NCI-H2171 treated with DMSO at 0.1 percent for 48 hours (cell line): ENCODE measurements around the gene UQCR10.

ENCODE experiments used
- DNase-seq: peaks from one replicate; lab custom pipeline; 2025; lab: John Stamatoyannopoulos, UW

UQCR10 gene

DNA sequence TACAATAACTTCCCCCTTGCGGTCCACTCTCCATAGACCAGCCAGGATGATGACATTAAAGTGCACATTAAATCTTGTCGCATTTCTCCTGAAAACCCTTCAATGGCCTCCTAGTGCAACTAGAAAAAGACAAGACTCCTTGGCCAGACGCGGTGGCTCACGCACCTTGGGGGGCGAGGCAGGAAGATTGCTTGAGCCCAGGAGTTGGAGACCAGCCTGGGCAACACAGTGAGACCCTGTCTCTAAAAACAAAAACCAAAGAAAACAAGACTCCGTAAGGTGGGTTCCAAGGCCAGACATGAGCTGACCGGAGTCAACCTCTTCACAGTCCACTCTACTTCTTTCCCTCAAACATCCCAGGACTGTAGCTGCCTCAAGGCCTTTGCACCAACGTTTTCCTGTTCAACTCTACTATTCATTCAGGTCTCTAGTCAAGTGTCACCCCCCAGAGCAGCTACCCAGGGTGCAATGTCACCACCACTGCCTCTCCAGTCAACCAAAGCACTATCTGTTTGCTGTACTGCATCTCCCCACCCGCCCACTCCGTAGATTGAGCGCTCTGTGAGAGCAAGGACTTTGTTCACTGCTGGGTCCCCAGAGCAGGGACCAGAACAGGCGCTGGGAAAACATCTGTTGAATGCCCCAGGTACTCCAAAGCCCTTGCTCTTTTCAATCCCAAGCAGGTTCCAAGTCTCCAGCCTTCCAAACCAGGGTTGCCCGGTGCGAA, 1.1 kb upstream of the UQCR10 start:
- no peak for DNase-seq

DNA sequence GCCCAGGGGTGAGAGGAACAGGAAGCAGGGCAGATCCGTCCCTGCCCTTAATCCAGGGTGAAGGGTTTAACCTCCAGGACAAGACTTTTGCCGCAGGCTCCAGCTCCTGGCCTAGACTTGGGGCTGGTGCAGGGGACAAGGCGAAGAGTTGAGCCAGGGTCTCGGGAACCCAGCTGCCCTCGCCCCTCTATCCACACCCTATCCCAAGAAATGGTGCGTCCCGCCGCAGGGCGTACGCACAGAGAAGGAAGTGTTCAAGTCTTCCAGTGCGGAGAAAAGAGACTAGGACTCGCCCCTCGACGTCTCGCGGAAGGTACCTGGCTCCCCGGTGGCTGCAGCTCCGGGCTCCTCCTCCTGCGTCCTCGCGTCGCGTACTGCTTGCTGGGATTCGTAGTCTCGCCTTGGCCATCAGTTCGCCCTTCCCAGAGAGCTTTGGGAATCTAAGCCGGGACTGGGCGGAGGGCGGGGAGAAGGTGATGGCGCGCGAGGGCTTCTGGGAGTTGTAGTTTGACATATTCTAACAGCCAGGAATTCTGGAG, 468 bp upstream of the UQCR10 start, which contains the start of gene ZMAT5:
ZMAT5 (minus strand) TSS at position 376 of the 539 bp plus-strand sequence. CDS start 18,463 bp downstream, outside the sequence.
- peak; percentile 98 for DNase-seq

DNA sequence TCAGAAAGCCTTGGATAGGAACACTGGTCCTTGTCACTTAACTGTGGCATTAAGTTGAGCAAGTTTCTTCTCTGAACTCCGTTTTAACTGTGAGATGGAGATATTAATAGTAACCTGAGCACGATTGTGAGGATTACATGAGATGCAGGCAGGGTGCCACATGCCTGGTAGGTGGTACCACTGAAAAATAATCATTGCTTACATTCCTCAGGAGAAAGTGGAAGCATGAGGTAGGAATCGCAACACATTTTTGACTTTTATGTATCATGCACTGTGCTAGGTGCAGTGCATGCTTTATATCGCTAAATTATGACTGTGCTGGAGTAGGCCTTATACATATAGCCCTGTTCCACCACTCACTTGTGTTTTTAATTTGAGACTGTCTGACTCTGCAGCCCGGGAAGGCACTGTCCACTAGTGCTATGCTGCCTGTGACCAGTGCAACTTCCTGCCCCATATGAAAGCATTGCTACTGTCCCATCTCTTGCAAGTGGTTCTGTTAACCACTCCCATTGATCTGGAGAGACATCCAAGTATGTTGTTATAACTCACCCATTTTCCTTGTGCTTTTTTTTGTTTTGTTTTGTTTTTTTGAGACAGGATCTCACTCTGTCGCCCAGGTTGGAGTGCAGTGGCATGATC, 1.0 kb downstream of the UQCR10 start:
- no peak for DNase-seq

DNA sequence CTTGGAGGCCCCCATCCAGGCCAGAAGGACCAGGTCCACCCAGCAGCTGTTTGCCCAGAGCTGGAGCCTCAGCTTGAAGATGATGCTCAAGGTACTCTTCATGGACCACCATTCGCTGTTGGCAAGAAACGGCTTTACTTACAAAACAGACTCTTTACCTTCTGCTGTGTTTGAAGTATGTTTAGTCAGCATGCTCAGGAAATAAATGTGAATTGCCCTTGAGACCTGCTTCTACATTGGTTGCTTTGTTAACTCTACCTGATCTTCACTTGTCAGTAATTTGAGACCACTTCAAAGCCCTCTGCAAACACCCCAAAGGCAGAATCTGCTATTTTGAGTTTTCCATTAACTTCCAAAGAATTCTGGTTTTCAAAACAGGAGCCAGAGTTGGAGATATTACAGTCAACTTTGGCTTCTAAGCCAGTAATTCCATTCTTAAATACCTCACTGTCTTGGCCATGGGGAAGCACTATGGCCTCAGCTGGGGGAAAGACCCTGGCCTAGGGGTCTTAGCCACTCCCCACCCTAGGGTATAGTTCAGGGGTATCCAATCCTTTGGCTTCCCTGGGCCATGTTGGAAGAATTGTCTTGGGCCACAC, 2.7 kb downstream of the UQCR10 start:
- no peak for DNase-seq

DNA sequence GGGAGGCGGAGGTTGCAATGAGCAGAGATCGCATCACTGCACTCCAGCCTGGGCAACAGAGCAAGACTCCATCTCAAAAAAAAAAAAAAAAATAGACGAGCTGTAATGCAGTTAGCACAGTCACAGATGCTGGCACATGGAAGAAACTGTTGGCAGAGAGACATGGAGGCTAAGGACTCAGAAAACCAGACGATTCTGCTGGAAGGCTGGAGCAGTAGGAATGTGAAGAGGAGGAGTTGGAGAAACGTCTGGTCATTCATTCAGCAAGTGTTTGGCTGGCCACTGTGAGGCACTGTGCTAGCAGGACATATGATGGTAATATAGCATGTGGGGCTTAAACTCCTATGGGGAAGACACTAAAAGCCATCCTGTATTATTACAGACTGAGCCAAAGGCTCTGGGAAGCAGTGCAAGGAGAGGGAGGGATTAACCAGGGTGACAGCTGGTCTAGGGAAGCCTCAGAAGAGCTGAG, 5.0 kb downstream of the UQCR10 start:
- peak; percentile 89 for DNase-seq

DNA sequence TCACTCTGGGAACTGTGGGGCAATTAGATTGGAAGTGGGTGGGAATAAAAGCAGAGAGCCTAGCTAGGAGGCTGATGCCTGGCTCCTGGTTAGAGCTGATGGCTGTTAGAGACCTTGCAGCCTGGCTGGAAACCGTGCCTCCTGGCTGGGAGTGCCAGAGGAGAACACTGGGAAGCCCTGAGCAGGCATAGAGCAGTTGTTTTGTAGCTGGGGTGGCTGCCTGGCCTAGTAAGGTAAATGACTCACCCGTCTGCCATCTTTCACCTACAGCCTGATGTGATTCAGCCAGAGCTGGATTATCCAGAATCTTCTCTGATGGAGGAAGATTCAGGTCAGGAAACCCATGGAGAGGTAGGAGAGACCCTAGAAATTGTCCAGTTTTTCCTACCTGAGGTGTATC, 6.1 kb downstream of the UQCR10 start:
- no peak for DNase-seq

DNA sequence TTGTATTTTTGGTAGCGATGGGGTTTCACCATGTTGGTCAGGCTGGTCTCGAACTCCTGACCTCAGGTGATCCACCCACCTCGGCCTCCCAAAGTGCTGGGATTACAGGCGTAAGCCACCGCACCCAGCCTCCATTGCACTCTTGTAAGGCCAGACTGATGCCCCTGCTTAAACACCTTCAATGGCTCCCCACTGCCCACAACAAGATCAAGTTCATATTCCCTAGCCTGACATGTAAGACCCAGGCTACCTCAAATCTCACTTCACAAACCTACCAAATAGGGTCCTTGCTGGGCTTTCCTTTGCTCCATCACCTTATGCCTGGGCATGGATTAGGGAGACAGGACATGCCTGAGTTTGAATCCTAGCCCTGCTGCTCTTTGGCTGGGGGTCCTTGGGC, 13.1 kb downstream of the UQCR10 start:
- DNase-seq, result no peak

DNA sequence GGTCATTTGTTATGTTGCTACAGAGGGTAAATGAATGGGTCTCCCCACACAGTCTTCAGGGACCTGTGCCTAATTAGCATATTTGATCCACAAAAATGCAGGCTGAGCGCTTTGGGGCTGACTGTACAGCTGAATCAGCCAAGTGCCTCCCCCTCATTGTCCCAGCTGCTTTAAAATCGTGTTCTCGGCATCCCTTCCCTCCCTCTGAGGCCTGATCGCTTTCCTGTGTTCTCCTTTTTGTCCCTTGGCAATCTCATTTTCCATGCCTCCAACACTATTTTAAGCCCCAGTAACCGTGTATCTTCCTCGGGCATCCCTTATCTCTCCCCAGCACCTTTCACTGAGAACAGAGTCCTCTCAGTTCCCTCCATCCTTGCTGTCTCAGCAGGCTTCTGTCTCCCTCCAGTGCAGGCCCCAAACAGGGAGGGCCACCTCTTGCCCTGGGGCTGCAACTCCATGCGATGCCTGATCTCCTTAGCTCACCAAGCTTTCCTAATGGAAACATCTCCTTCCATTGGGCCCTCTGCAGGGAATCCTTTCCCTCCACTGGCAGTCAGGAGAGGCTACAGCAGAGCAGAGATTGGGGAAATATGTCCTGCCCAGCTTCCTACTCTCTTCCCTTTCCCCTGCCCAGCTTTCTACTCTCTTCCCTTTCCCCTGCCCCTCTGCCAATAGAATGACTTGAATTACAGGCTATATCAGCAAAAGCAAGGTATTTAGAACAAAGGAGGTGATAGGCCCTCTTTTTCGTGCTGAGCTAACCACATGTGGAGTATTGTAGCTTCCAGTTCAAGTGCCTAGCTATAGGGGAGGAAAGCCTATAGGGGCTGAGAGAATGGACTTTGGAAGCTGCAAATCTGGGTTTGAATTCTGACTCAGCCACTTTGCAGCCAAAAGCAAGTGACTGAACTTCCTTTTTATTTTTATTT, 13.8 kb downstream of the UQCR10 start:
- no peak for DNase-seq

DNA sequence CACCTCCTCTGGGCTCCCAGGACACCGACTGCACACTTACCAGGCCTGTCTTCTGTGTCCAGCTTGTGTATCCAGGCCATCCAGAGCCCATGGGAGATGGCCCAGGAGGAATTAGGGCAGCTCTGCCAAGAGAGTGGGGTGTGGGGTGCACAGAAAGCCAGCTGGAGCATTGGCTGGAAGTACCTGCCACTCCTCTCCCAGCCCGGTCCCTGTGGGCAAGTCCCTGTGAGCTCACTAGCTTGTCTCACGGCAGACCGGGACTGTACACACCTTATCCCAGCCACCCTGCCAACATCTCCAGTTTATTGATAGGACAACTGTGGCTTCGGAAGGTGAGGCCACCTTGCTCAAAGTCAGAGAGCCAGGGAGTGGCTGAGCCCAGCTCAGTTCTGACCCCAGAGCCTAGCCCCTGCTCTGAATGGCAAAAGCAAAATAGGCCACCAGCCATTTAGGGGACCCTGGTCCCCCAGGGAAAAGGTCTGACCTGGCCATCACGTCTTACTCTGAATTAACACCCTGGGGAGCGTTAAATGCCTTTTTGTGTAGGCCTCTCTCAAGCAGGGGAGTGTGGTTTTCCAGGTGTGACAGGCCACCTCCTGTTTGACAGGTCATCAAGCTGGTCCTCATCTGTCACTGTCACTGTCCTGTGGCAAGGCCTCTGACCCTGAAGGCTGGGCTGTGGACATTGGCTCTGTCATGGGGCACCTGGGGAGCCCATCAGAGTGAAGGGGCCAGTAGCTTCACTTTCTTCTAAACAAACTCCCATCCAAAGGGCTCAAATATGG, 15.1 kb downstream of the UQCR10 start:
- DNase-seq, result no peak

DNA sequence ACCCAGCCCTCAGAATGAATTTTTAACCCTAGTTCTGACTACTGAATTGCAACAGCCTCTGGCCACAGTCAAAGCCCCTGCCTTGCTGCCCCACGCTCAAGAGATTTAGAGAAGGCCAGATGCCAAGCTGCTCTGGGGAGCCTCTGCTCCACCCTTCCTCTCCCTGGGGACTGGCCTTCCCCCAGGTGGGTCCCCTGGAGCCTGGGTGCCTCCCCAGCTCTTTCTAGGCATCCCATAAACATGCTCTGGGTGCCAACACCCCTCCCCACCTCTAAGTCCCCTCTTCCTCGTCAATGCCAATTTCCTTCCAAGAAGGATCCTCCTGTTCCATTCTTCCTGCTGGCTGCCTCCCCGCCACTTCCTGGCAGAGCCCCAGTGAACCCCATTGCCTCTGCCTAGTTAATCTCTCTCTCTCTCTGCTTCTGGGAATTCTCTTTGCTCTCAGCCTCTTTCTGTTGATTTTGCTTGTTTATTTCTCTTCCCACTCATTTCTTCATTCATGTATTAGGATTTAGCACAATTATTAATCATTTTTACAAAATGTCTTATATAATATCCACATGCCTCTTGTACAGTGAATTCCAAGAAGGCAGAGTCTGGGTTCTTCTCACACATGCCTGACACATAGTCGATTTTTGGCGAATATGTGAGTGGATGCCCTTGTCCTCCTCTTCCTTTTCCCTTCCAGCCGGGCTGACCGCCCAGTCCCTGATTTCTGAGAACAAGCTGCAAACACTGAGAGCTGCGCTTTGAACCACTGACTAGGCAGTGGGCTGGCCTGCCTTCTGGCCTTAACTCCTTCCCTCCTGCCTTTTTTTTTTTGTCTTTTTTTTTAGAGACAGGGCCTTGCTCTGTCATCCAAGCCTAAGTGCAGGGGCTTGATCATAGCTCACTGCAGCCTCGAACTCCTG, 17.5 kb downstream of the UQCR10 start:
- DNase-seq, result no peak

DNA sequence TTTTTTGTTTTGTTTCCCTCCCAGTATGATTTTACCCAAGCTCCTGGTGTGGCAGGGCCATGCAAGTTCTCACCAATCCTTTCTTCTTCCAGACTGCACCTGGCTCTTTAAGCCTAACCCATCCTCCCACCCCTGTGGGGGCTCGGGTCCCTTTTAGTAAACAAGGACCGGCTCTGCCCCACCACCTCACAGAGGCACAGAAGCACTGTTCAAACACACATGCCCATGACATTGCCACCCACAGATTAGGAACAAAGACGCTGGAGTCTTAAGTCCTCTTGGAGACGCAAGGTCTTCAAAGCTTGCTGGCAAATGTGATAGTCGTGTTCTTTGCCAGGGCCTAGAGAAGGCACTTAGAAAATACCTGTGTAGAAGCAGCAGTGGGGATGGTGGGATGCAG, 18.9 kb downstream of the UQCR10 start:
- no peak for DNase-seq

DNA sequence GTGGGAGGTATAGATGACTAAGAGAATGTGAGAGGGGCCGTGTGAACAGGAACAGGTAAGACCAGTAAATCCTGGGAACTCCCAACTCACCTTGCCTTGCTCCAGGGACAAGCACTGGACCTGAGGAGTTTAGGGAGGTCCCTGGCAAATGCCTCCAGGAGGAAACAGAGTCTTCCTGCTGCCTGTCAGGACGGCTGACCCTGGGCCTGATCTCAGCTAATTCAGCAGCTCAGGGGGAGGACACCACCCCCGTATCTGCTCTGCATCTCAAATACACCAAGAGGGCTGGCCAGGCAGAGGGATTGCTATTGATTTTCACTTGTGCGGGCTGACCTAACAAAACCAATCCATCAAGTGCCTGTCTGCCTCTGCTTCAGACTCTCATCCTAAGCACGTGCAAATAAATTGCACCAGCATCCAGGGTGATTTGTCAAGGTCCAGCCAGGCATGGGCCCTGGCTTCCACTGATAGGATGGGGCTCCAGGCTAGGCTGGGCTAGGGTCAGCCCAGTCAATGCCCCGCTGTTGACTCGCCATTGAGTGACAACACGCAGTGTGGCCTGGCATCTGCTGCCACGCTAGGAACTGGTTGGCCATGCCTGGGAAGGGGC, 20.3 kb downstream of the UQCR10 start:
- no peak for DNase-seq

DNA sequence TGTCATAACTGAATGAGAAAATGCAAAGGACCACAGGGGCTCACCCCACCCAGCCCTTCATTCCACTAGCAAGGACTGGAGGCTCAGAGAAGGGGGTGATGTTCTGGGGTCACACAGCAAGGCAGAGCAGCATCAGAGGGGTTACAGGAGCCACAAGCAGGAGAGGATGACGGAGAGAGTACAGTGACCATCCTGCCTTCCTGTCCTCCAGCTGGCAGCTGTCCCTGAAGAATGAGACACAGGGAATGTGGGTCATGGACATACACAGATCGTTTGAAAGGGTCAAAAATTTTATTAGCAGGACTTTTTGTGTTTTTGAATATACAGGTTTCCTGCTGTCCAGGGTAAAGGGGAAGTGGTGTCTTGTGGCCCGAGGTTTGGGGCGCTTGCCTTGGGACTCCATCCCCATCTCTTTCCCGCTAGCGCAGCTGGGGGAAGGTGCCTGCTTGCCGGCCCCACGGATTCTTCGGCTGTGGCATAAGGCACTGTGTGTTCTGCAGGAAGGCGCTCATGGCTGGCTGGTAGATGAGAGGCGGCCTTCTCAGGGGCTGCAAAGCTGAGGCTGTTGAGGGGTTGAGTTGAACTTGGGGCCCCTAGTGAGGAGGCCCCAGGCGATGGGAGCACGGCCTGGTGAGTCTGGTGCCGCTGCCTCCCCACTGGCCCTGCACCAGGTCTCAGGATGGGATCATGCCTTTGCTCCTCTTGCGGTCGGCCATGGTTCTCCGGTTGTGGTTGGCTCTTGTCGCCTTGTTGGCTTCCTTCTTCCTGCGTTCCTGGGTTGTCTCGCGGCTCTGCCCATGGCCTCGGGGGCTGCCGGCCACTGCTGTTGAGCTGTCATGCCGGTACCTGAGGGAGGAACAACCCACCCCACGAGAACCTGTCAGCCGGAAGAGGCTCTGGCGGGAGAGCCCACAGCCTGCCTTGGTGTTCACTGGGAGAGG, 21.4 kb downstream of the UQCR10 start:
- no peak for DNase-seq

DNA sequence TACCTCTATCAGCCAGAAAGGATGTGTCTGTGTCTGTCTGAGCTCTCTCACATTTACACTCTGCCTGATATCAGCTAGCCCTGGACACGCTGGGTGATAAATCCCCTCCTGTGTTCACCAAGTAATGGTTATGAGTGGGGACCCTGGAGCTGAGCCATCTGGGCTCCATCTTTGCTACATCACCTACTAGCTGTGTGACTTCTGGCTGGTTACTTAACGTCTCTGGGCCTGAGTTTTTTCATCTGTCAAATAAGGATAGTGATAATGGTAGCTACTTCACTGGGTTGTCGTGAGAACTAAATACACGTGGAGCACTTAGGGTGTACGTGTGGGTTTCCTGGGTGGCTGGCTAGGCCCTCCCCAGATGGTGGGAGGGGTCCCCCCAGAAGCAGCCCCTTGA, 22.9 kb downstream of the UQCR10 start:
- DNase-seq, result no peak

DNA sequence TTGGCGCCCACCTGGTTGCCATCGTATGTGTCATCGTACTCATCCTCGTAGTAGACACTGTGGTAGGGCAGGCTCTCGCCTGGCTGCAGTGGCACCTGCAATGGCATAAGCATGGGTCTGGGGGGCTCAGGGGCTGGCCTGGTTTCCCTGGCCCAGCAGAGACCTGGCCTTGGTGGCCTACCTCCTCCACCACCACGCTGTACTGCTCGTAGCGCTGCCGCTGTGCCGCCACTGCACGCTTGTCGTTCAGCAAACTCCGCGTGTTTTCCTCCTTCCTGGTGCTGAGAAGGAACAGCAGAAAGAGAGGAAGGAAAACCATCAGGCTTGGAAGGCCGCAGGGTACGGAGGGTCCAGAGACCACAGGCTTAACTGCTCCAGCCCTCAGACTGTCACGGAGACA, 26.2 kb downstream of the UQCR10 start:
- DNase-seq, result no peak

DNA sequence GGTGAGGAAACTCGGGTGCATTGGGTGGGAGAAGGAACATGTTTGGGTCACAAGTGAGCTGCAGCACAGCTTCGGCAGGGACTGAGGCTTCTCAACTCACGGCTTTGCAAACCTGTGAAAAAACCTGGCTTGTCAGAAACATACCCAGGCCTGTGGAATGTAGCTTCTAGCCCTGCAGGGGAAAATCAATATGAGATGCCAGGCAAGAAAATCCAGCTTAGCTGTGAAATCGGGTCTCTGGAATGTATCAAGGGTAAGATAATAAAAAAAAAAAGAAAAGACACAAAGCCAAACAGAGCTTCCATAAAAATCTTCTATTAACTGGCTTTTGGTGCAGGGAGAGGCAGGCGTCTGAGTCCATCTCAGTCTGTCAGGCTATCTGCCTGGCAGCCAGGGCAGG, 28.5 kb downstream of the UQCR10 start:
- DNase-seq, result no peak

DNA sequence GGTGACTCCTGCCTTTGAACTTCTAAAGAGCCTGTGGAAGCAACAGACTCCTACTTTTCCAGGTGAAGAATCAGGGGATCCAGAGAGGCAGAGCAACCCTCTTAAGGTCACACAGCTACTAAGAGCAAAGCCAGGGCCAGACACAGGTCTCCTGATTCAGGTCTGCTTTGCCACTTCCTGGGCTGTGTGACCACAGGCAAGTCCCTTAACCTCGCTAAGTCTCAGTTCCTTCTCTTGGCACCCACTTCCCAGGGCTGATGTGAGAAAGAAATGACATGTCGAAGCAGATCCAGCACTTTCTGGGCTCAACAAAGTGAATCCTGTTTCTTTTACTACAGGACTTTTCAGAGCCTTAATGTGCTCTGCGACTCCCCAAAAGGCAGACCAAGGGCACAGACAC, 30.2 kb downstream of the UQCR10 start:
- no peak for DNase-seq

DNA sequence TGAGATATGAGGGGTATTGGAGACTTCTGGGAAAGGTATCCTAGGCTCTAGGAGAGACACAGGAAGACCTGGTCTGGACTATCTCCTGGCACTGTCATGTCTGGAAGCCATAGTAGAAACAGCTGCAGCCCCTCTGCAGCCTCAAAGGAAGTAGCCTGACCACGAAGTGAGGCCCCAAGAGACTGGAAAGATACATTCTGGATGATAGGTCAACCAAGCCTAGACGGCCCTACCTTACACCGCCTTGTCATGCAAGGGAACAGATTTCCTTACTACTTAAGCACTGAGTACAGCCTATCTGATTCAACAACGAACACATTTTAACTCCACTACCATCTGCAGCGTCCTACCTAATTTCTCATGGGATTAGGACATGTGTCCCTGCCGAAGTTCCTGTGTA, 31.1 kb downstream of the UQCR10 start:
- no peak for DNase-seq
